Measurements from ENCODE around the gene SCGN.

GRCh38 chr6:25645916-25646315 lies 6.1 kb upstream of the SCGN start:
- TF ChIP-seq EZH2 (IDR thresholded peaks at IDR 0.05; ENCODE audit: borderline replicate concordance, low read depth, low read length, severe bottlenecking) (no peak), CTCF (IDR thresholded peaks at IDR 0.05; ENCODE audit: borderline replicate concordance, extremely low read depth, low read length, poor library complexity, severe bottlenecking) (no peak)

All from DND-41 (cell line).